Measurements from ENCODE around the gene GKAP1. TPM values are rescaled to one million over a fixed set of nuclear protein-coding genes. Genes with fewer than 3 reads are reported as not detected.
"Not testable (repeated sequence)": the region's sequence is repeated elsewhere in the genome, so short reads cannot be mapped to it uniquely, and the experiment has no call there.

Gene GKAP1
- total RNA-seq, 2 donors from 2014 or later = 12.2 to 14.0 TPM

DNA sequence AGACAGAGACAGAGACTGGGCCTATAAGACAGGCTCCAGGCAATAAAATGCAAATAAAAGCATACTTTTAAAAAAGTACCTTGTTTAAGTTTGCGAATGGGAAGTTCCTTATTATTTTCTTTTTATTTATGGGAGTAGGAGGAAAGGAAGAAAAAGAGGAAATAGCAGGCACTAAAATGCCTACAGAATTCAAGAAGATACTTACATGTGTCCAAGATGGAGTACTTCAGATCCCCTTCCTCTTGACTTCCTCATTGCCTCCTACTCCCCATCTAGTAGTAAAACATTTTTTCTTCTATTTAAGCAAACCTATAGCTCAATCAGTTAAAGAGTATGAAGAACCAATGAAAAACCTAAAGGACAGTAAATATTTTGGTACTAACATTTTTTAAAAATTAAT, 24.8 kb downstream of the GKAP1 start:
- H3K4me1 Mint-ChIP-seq (ENCODE audit: low read depth) = peaks cover 7% of the 10 kb centered on the region
- H3K9me3 Mint-ChIP-seq = no peaks in the 10 kb centered on the region
- DNase-seq = no peak
- no peak for ATAC-seq (replicated peaks in 1 of 2)
- H3K36me3 Mint-ChIP-seq (ENCODE audit: insufficient read depth in 2 of 2) = no peaks in the 10 kb centered on the region
- no peak overlapping the region for H3K4me3 Mint-ChIP-seq
- H3K27ac Mint-ChIP-seq = no peak overlapping the region
- H3K27me3 Mint-ChIP-seq (ENCODE audit: low read depth) = no peaks in the 10 kb centered on the region

- H3K27me3 Mint-ChIP-seq (ENCODE audit: low read depth) = no peaks in the 10 kb centered on the region
- DNase-seq = no peak
- H3K27ac Mint-ChIP-seq = no peak overlapping the region
- no peak for ATAC-seq (replicated peaks in 1 of 2)
- H3K36me3 Mint-ChIP-seq (ENCODE audit: insufficient read depth in 2 of 2) = no peaks in the 10 kb centered on the region
- H3K4me1 Mint-ChIP-seq (ENCODE audit: low read depth) = no peaks in the 10 kb centered on the region
- no peak overlapping the region for H3K4me3 Mint-ChIP-seq
- peaks cover 2% of the 10 kb centered on the region in 2 donors for H3K9me3 Mint-ChIP-seq
These were observed 39.4 kb downstream of the GKAP1 start for GRCh38 chr9:83778164-83778563.

DNA sequence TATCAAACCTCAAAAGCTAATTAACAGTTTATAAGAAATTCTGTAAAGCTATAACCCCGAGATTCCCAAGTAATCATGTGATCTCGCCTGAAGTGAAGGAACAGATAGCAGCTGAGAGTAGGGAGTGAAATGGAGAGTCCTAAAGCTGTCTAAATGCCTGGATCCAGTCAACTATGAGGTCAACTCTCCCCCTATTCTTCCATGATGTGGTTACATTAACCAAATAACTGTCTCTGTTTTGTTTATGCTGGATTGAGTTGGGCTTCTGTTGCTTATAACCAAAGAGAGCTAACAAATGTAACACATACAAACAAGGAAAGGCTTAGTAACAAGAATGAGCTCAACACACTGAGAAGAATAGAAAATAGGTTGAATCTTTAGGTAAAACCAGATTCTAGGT, 41.6 kb downstream of the GKAP1 start:
- Mint-ChIP-seq H3K4me1 (ENCODE audit: low read depth) (no peaks in the 10 kb centered on the region), H3K36me3 (ENCODE audit: insufficient read depth in 2 of 2) (no peaks in the 10 kb centered on the region), H3K27ac (no peak overlapping the region), H3K9me3 (peaks cover 2% of the 10 kb centered on the region in 2 donors), H3K4me3 (no peak overlapping the region), H3K27me3 (ENCODE audit: low read depth) (no peaks in the 10 kb centered on the region)
- ATAC-seq (replicated peaks in 1 of 2) (no peak), DNase-seq (no peak)

DNA sequence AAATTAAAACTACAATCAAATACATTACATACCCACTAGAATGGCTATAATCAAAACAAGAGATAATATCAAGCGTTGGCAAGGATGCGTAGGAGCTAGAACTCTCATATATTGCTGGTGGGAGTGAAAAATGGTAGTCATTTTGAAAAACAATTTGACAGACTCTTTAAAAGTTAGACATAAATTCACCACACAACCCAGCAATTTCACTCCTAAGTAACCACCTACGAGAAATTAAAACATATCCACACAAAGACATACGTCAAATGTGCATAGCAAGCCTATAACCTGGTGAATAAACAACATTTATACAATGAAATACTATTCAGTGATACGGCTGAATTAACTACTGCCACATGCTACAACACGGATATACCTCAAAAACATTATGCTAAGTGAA, 44.7 kb downstream of the GKAP1 start:
- Mint-ChIP-seq H3K27me3 (ENCODE audit: low read depth) (no peaks in the 10 kb centered on the region), H3K27ac (no peak overlapping the region), H3K4me1 (ENCODE audit: low read depth) (no peaks in the 10 kb centered on the region), H3K36me3 (ENCODE audit: insufficient read depth in 2 of 2) (no peaks in the 10 kb centered on the region), H3K9me3 (no peaks in the 10 kb centered on the region), H3K4me3 (no peak overlapping the region)
- DNase-seq = no peak
- ATAC-seq (replicated peaks in 1 of 2) = peak in 1 of 2 donors; percentile 64

- Mint-ChIP-seq H3K27ac (no peak overlapping the region), H3K27me3 (ENCODE audit: low read depth) (no peaks in the 10 kb centered on the region), H3K9me3 (peaks cover 11 to 13% of the 10 kb centered on the region in 2 donors), H3K4me1 (ENCODE audit: low read depth) (no peaks in the 10 kb centered on the region), H3K36me3 (ENCODE audit: insufficient read depth in 2 of 2) (peaks cover 7 to 9% of the 10 kb centered on the region in 2 donors), H3K4me3 (no peak overlapping the region)
- DNase-seq (no peak), ATAC-seq (replicated peaks in 1 of 2) (no peak)
These were observed 52.2 kb downstream of the GKAP1 start for GRCh38 chr9:83765376-83765775.

- Mint-ChIP-seq H3K27ac (peak overlapping the region; percentile 17), H3K27me3 (ENCODE audit: low read depth) (no peaks in the 10 kb centered on the region), H3K4me1 (ENCODE audit: low read depth) (no peaks in the 10 kb centered on the region), H3K4me3 (no peak overlapping the region), H3K9me3 (no peaks in the 10 kb centered on the region), H3K36me3 (ENCODE audit: insufficient read depth in 2 of 2) (peaks cover 0 to 1% of the 10 kb centered on the region in 2 donors)
- DNase-seq = no peak
- ATAC-seq (replicated peaks in 1 of 2) = peak in 1 of 2 donors; percentile 17
These were observed 63.1 kb downstream of the GKAP1 start for GRCh38 chr9:83754383-83754977.

GRCh38 chr9:83749706-83750105, 67.9 kb downstream of the GKAP1 start:
- H3K36me3 Mint-ChIP-seq (ENCODE audit: insufficient read depth in 2 of 2) = peaks cover 0 to 1% of the 10 kb centered on the region in 2 donors
- no peak overlapping the region for H3K4me3 Mint-ChIP-seq
- H3K27me3 Mint-ChIP-seq (ENCODE audit: low read depth) = no peaks in the 10 kb centered on the region
- H3K4me1 Mint-ChIP-seq (ENCODE audit: low read depth) = no peaks in the 10 kb centered on the region
- no peak overlapping the region for H3K27ac Mint-ChIP-seq
- ATAC-seq (replicated peaks in 1 of 2) = peak in 1 of 2 donors; percentile 50
- no peaks in the 10 kb centered on the region for H3K9me3 Mint-ChIP-seq
- no peak for DNase-seq

- no peaks in the 10 kb centered on the region for H3K4me1 Mint-ChIP-seq (ENCODE audit: low read depth)
- no peaks in the 10 kb centered on the region for H3K27me3 Mint-ChIP-seq (ENCODE audit: low read depth)
- no peak for DNase-seq
- no peaks in the 10 kb centered on the region for H3K9me3 Mint-ChIP-seq
- no peak for ATAC-seq (replicated peaks in 1 of 2)
- peaks cover 0 to 1% of the 10 kb centered on the region in 2 donors for H3K36me3 Mint-ChIP-seq (ENCODE audit: insufficient read depth in 2 of 2)
- no peak overlapping the region for H3K4me3 Mint-ChIP-seq
- no peak overlapping the region for H3K27ac Mint-ChIP-seq
These were observed 73.4 kb downstream of the GKAP1 start for GRCh38 chr9:83744206-83744605.

- no peaks in the 10 kb centered on the region for H3K27me3 Mint-ChIP-seq (ENCODE audit: low read depth)
These were observed 83.8 kb downstream of the GKAP1 start for GRCh38 chr9:83733739-83734138.

DNA sequence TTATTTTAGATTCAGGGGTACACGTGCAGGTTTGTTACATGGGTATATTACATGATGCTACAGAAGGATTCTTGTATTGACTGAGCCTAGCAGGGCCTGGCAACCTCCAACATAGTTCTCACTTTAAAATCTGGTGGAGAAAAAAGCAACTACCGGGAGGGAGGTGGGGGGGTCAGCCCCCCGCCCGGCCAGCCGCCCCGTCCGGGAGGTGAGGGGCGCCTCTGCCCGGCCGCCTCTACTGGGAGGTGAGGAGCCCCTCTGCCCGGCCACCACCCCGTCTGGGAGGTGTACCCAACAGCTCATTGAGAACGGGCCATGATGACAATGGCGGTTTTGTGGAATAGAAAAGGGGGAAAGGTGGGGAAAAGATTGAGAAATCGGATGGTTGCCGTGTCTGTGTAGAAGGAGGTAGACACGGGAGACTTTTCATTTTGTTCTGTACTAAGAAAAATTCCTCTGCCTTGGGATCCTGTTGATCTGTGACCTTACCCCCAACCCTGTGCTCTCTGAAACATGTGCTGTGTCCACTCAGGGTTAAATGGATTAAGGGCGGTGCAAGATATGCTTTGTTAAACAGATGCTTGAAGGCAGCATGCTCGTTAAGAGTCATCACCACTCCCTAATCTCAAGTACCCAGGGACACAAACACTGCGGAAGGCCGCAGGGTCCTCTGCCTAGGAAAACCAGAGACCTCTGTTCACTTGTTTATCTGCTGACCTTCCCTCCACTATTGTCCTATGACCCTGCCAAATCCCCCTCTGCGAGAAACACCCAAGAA, 88.8 kb downstream of the GKAP1 start:
- not testable (repeated sequence) for H3K9me3 Mint-ChIP-seq; H3K27me3 Mint-ChIP-seq (ENCODE audit: low read depth); H3K36me3 Mint-ChIP-seq (ENCODE audit: insufficient read depth in 2 of 2); DNase-seq; H3K27ac Mint-ChIP-seq; ATAC-seq (replicated peaks in 1 of 2); H3K4me3 Mint-ChIP-seq; H3K4me1 Mint-ChIP-seq (ENCODE audit: low read depth)

More at GRCh38 chr9:83733739-83734138, 83.8 kb downstream of the GKAP1 start:
- ATAC-seq (replicated peaks in 1 of 2) (no peak), DNase-seq (no peak)
- Mint-ChIP-seq H3K4me3 (no peak overlapping the region), H3K9me3 (peaks cover 2 to 5% of the 10 kb centered on the region in 2 donors), H3K36me3 (ENCODE audit: insufficient read depth in 2 of 2) (peaks cover 0 to 9% of the 10 kb centered on the region in 2 donors), H3K4me1 (ENCODE audit: low read depth) (no peaks in the 10 kb centered on the region), H3K27ac (no peak overlapping the region)

- Mint-ChIP-seq H3K36me3 (ENCODE audit: insufficient read depth in 2 of 2) (no peaks in the 10 kb centered on the region), H3K4me3 (no peak overlapping the region), H3K27me3 (ENCODE audit: low read depth) (no peaks in the 10 kb centered on the region), H3K27ac (no peak overlapping the region), H3K4me1 (ENCODE audit: low read depth) (no peaks in the 10 kb centered on the region), H3K9me3 (peaks cover 2 to 4% of the 10 kb centered on the region in 2 donors)
- no peak for DNase-seq
- no peak for ATAC-seq (replicated peaks in 1 of 2)
These were observed 93.1 kb downstream of the GKAP1 start for GRCh38 chr9:83724436-83724835.

DNA sequence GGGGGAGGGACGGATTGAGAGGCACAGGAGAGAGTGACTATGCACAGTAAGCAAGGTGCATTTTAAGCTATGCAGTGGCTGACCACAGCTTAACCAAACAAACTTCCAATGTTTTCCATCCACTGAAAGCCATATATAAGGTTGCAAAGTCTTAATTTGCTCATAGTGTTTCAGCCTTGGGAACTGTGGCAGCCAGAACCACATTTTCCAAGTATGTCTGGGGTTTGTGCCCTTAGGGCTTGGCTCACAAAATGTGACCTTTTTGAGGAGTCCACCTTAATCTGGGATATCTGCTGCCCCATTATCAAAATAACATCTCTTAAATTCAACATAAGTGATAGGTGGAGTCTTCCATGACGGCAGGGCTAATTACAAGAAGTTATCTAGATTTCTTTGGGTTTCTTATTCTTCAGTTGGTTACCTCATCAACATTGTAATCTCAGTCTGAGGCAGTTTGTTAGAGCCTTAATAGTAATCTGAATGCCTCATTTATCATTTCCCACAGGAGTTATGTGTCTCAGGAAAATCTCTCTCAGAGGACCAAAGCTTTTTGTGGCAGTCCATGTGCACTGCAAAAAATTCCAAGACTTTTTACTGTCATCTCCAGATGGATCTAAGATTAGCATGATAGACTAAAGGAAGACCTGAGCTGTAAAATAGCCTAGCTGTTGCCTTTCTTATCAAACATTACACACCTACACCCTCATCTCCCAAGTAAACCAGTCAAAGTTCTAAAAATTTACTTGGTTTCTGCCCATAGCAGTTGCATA, 94.7 kb downstream of the GKAP1 start:
- Mint-ChIP-seq H3K27ac (no peak overlapping the region), H3K27me3 (ENCODE audit: low read depth) (no peaks in the 10 kb centered on the region), H3K4me1 (ENCODE audit: low read depth) (no peaks in the 10 kb centered on the region), H3K9me3 (peaks cover 2 to 4% of the 10 kb centered on the region in 2 donors), H3K36me3 (ENCODE audit: insufficient read depth in 2 of 2) (no peaks in the 10 kb centered on the region), H3K4me3 (no peak overlapping the region)
- DNase-seq = no peak
- ATAC-seq (replicated peaks in 1 of 2) = no peak

DNA sequence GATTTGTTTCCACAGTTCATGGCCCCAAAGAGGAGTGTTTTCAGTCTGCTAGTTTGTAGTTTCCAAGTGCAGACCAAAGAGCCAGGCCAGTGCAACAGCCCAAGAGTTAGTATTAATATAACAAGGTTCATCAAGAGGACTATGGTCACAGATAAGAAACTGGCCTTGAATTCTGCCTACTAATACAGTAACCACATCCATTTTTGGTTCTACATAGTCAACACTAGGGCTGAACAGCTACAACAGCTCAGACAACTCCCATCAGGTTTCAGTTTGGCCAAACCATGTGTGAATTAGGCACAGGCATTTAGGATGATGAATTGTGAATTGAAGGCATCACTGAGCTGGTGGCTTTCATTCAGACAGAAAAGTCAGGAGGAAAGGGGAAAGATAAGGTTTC, 96.1 kb downstream of the GKAP1 start:
- ATAC-seq (replicated peaks in 1 of 2) = no peak
- no peak overlapping the region for H3K27ac Mint-ChIP-seq
- no peak for DNase-seq
- H3K27me3 Mint-ChIP-seq (ENCODE audit: low read depth) = no peaks in the 10 kb centered on the region
- H3K4me3 Mint-ChIP-seq = no peak overlapping the region
- H3K9me3 Mint-ChIP-seq = peaks cover 2 to 4% of the 10 kb centered on the region in 2 donors
- H3K36me3 Mint-ChIP-seq (ENCODE audit: insufficient read depth in 2 of 2) = no peaks in the 10 kb centered on the region
- H3K4me1 Mint-ChIP-seq (ENCODE audit: low read depth) = no peaks in the 10 kb centered on the region
